Lower lobe of right lung (tissue), 2 donors: ENCODE results near the gene ACAD8. TPM values are rescaled to one million over a fixed set of nuclear protein-coding genes. Genes with fewer than 3 reads are reported as not detected.

Experiments used
- ATAC-seq, 2 donors: fragments of 200-7000 bp; cut with Tn5 transposase; one replicate each; pipeline ENCODE4 v1.9.1; 2020 to 2022; ENCODE audit warnings: mild to moderate bottlenecking in 2 of 2, moderate library complexity in 2 of 2
- DNase-seq: peaks from one replicate; pipeline ENCODE4 v3.0.0-alpha.2; 2020
- H3K27ac ChIP-seq: fragments of 200-600 bp; one replicate; pipeline ENCODE4 v1.8.0; 2022
- H3K27me3 ChIP-seq: fragments of 200-600 bp; one replicate; pipeline ENCODE4 v1.8.0; 2022; ENCODE audit warnings: low read depth
- H3K36me3 ChIP-seq: fragments of 200-600 bp; one replicate; pipeline ENCODE4 v1.8.0; 2022; ENCODE audit warnings: mild to moderate bottlenecking
- H3K4me1 ChIP-seq: fragments of 200-600 bp; one replicate; pipeline ENCODE4 v1.8.0; 2022
- H3K4me3 ChIP-seq: fragments of 200-600 bp; one replicate; pipeline ENCODE4 v1.8.0; 2022; ENCODE audit warnings: mild to moderate bottlenecking
- H3K9me3 ChIP-seq: fragments of 200-600 bp; one replicate; pipeline ENCODE4 v1.8.0; 2022
- CTCF ChIP-seq: fragments of 200-600 bp; IDR thresholded peaks from one replicate; pipeline ENCODE4 v1.8.0; 2022; ENCODE audit warnings: antibody characterized with exemption, mild to moderate bottlenecking
- intact Hi-C: fragments of 100-400 bp; cut with DNase I; formaldehyde crosslinking; loops from one replicate; pipeline ENCODE4 v1.11.0; 2022
- long read RNA-seq: library from polyadenylated mRNA; unstranded; transcript quantifications from one replicate; pipeline ENCODE4 v2.0.0, GENCODE V29; 2021
- total RNA-seq: library from RNA; stranded (reverse); fragmentation: NEBNext Ultra II Directional; extraction: Animal tissue kit (Norgen Biotek cat#: 25700); gene quantifications from one replicate; pipeline ENCODE4 v1.2.1, GENCODE V29; 2021
- donor health status: DM: no; HTN: yes; CAD: no; lungs with severe emphysema.

ACAD8 gene
- 33.9 TPM for total RNA-seq
- long read RNA-seq, transcript ACAD8-201 (11 exons, 2,249 nt) = major isoform, 59 of 91 reads
- long read RNA-seq, partial matches to known transcripts = 7 of 91 reads
- long read RNA-seq, other reads (novel, unspliced or antisense) = 24 of 91 reads

- ATAC-seq (peak; percentile 100), DNase-seq (peak; percentile 98)
- Histone ChIP-seq H3K4me3 (peak within 1 kb of the TSS; percentile 88), H3K27ac (peak within 1 kb of the TSS; percentile 80), H3K4me1 (peaks cover 46% of the 10 kb centered on the region), H3K27me3 (no peaks in the 10 kb centered on the region), H3K36me3 (peaks cover 50% of the 10 kb centered on the region), H3K9me3 (no peaks in the 10 kb centered on the region)
- intact Hi-C loops = no loop called here
- TF ChIP-seq CTCF = peak; percentile 55
These were observed at the start of gene ACAD8, which contains the start of gene THYN1 for GRCh38 chr11:134253188-134253993. Gene ACAD8 (plus strand): TSS chr11:134253568. CDS start chr11:134253601, 33 bp downstream. Gene THYN1 (minus strand): TSS chr11:134253352. CDS start chr11:134252882, 470 bp downstream.

DNA sequence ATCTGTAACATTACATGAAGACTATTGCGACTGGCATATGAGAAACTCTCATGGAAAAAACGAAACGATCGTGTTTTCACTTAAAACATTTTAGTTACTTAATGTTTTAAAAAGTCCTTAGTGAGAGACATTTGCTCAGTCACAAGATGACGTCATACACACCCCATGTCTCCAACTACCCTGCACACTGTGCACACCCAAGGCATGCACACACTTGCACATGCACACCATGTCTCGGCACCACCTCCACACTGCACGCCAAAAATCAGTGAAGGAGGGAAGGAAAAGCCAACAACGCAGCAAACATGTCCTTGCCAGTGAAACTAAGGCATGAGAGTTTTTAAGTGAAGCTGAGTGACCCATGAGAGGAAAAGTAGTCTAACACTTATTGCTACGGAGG lies 47.6 kb upstream of the ACAD8 start:
- Histone ChIP-seq H3K36me3 (peaks cover 86% of the 10 kb centered on the region), H3K9me3 (no peaks in the 10 kb centered on the region), H3K4me3 (no peak overlapping the region), H3K4me1 (no peaks in the 10 kb centered on the region), H3K27me3 (no peaks in the 10 kb centered on the region), H3K27ac (no peak overlapping the region)
- intact Hi-C loops = no loop called here
- DNase-seq = no peak
- no peak for TF ChIP-seq CTCF
- no peak for ATAC-seq

- intact Hi-C loops = no loop called here
These were observed 47.2 kb upstream of the ACAD8 start for GRCh38 chr11:134206185-134206584.

DNA sequence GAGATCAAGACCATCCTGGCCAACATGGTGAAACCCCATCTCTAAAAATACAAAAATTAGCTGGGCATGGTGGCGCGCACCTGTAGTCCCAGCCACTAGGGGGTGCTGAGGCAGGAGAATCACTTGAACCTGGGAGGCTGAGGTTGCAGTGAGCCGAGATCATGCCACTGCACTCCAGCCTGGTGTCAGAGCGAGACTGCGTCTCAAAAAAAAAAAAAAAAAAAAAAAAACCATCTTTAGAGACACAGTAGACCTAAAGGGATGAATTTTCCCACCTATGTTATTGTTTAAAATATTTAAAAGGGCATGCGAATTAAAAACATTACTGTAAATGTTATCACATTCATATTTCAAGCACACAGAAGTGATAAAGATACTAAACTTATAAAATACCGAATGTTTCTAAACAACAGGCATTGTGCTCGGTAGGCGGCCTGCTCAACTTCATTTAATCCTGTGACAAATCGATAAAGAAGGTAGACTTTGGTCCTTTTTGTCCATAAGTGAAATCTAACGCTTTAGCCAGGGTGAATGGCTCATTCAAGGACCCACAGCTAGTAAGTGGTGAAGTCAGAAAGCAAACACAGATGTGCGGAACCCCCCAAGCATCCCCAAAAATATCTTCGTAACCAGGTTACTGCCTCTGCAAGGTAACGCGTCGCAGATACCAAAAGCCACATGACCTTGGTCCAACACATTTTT lies 45.7 kb upstream of the ACAD8 start:
- Histone ChIP-seq H3K27me3 (no peaks in the 10 kb centered on the region), H3K27ac (no peak overlapping the region), H3K36me3 (peaks cover 67% of the 10 kb centered on the region), H3K4me1 (no peaks in the 10 kb centered on the region), H3K4me3 (no peak overlapping the region), H3K9me3 (no peaks in the 10 kb centered on the region)
- ATAC-seq (no peak), DNase-seq (peak; percentile 55)
- TF ChIP-seq CTCF = peak; percentile 78
- intact Hi-C loops = no loop called here

More at GRCh38 chr11:134206185-134206584, 47.2 kb upstream of the ACAD8 start:
- DNase-seq = no peak
- no peak for ATAC-seq
- Histone ChIP-seq H3K4me1 (no peaks in the 10 kb centered on the region), H3K36me3 (peaks cover 82% of the 10 kb centered on the region), H3K27me3 (no peaks in the 10 kb centered on the region), H3K27ac (no peak overlapping the region), H3K4me3 (no peak overlapping the region), H3K9me3 (no peaks in the 10 kb centered on the region)
- no peak for TF ChIP-seq CTCF

GRCh38 chr11:134215836-134216235 lies 37.5 kb upstream of the ACAD8 start:
- no peak for ATAC-seq
- Histone ChIP-seq H3K27ac (no peak overlapping the region), H3K4me1 (no peaks in the 10 kb centered on the region), H3K27me3 (no peaks in the 10 kb centered on the region), H3K9me3 (no peaks in the 10 kb centered on the region), H3K36me3 (peaks cover 33% of the 10 kb centered on the region), H3K4me3 (no peak overlapping the region)
- intact Hi-C loops = no loop called here
- no peak for DNase-seq
- no peak for TF ChIP-seq CTCF
